KMS-11 (cell line): ENCODE data around the gene GLRA3.

Experiments used
- H2AFZ ChIP-seq: fragments of 200-600 bp; sonication (generic); 2 replicates; pipeline ENCODE4 v1.6.1; 2016; ENCODE audit warnings: antibody characterized with exemption, mixed run types, low read depth
- H3K27ac ChIP-seq: fragments of 200-600 bp; sonication (generic); 2 replicates; pipeline ENCODE4 v1.6.1; 2016; ENCODE audit warnings: mild to moderate bottlenecking, mixed run types
- H3K27me3 ChIP-seq: fragments of 200-600 bp; sonication (generic); 2 replicates; pipeline ENCODE4 v1.6.1; 2017; ENCODE audit warnings: mild to moderate bottlenecking, low read depth, mixed run types, moderate library complexity; ENCODE audit not compliant: insufficient read depth
- H3K36me3 ChIP-seq: fragments of 200-600 bp; sonication (generic); 2 replicates; pipeline ENCODE4 v1.6.1; 2017; ENCODE audit warnings: mild to moderate bottlenecking, mixed run types; ENCODE audit not compliant: insufficient read depth
- H3K4me1 ChIP-seq: fragments of 200-600 bp; sonication (generic); 2 replicates; pipeline ENCODE4 v1.6.1; 2016; ENCODE audit warnings: mild to moderate bottlenecking, low read depth, mixed run types; ENCODE audit not compliant: poor library complexity, severe bottlenecking
- H3K4me2 ChIP-seq: fragments of 200-600 bp; sonication (generic); 2 replicates; pipeline ENCODE4 v1.7.0; 2016; ENCODE audit warnings: mild to moderate bottlenecking, mixed run types
- H3K4me3 ChIP-seq: fragments of 200-600 bp; sonication (generic); IDR thresholded peaks from 2 replicates; pipeline ENCODE4 v1.6.1; 2017; ENCODE audit warnings: low read depth, low read length, mixed read lengths; ENCODE audit not compliant: insufficient read depth
- H3K79me2 ChIP-seq: fragments of 200-600 bp; sonication (generic); 2 replicates; pipeline ENCODE4 v1.6.1; 2016; ENCODE audit warnings: low read depth, mixed run types; ENCODE audit not compliant: insufficient read depth
- H3K9ac ChIP-seq: fragments of 200-600 bp; sonication (generic); 2 replicates; pipeline ENCODE4 v1.6.1; 2016; ENCODE audit warnings: mild to moderate bottlenecking, mixed run types
- H4K20me1 ChIP-seq: fragments of 200-600 bp; sonication (generic); 2 replicates; pipeline ENCODE4 v1.6.1; 2016; ENCODE audit warnings: mild to moderate bottlenecking, mixed run types; ENCODE audit not compliant: insufficient read depth
- CTCF ChIP-seq: fragments of 200-600 bp; sonication (generic); conservative IDR thresholded peaks from 2 replicates; pipeline ENCODE4 v1.6.1; 2017; ENCODE audit warnings: low read depth, mild to moderate bottlenecking, antibody characterized with exemption, low read length, moderate library complexity, mixed read lengths

GLRA3 gene

GRCh38 chr4:174592985-174593335, 236.1 kb downstream of the GLRA3 start:
- H3K27me3 ChIP-seq: no peaks in the 10 kb centered on the region
- H4K20me1 ChIP-seq: no peaks in the 10 kb centered on the region
- no peak overlapping the region for H3K9ac ChIP-seq
- no peak for TF ChIP-seq CTCF
- no peak overlapping the region for H3K27ac ChIP-seq
- no peaks in the 10 kb centered on the region for H3K79me2 ChIP-seq
- no peaks in the 10 kb centered on the region for H3K4me1 ChIP-seq
- no peak overlapping the region for H3K4me3 ChIP-seq
- no peak overlapping the region for H2AFZ ChIP-seq
- H3K36me3 ChIP-seq: no peaks in the 10 kb centered on the region
- H3K4me2 ChIP-seq: no peak overlapping the region

DNA sequence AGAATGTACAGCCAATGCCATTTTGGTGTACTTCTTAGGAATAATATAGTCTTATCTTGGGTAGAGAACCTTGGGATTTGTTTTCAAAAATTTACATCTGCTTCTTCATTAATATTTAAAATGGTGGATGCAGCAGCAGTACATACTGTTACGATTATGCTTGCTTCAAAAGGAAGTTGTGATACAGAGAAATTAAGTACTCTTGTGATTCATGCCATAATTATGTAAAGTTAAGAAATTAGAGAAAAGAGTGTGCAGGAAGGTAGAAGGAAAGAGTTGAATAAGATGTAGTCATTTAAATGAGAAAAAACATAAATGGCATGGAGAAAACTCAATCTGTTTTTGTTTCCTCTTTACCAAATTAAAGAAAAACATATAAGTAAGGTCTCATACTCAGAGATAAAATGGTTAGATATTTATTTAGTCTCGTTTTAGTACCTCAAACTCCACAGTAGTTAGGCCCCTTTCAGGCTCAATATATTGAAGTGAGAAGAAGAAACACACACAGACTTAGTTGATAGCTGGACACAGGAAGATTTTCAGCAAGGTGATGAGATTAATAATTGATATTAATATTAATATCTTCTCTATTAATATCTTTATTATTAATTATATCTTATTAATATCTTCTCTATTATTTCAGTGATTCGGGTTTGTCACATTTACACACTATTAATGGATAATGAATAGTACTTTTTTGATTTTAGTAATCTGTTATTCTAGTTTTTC, 236.6 kb downstream of the GLRA3 start:
- Histone ChIP-seq H3K4me3 (no peak overlapping the region), H3K27me3 (no peaks in the 10 kb centered on the region), H3K4me2 (no peak overlapping the region), H2AFZ (no peak overlapping the region), H3K79me2 (no peaks in the 10 kb centered on the region), H3K27ac (no peak overlapping the region), H3K9ac (no peak overlapping the region), H3K4me1 (no peaks in the 10 kb centered on the region), H4K20me1 (no peaks in the 10 kb centered on the region), H3K36me3 (no peaks in the 10 kb centered on the region)
- TF ChIP-seq CTCF: no peak

- H3K4me1 ChIP-seq: no peaks in the 10 kb centered on the region
- no peak overlapping the region for H2AFZ ChIP-seq
- no peak overlapping the region for H3K4me2 ChIP-seq
- H3K9ac ChIP-seq: no peak overlapping the region
- H3K36me3 ChIP-seq: no peaks in the 10 kb centered on the region
- H3K27me3 ChIP-seq: no peaks in the 10 kb centered on the region
- H3K27ac ChIP-seq: no peak overlapping the region
- TF ChIP-seq CTCF: no peak
- H4K20me1 ChIP-seq: no peaks in the 10 kb centered on the region
- H3K4me3 ChIP-seq: no peak overlapping the region
- H3K79me2 ChIP-seq: no peaks in the 10 kb centered on the region
These were observed 237.6 kb downstream of the GLRA3 start for GRCh38 chr4:174591243-174592021.

DNA sequence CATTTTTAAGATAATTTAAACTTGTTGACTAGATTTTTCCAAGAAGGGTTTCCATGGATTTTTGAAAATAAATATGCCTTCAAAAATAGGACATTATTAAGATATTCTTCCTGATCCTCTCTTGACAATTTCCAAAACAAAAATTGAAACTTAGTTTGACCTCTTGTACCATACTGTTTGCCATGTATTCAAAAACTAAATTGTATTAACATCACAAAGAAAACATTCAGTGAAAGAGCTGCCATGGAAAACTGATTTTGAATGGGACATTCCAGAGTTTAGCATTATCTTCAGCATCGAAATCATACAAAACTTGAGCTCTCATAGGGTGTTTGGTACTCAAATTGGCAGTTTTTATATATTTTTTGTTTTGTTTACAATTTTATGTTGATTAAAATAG, 238.7 kb downstream of the GLRA3 start:
- no peak overlapping the region for H2AFZ ChIP-seq
- no peaks in the 10 kb centered on the region for H3K36me3 ChIP-seq
- no peak overlapping the region for H3K4me3 ChIP-seq
- H4K20me1 ChIP-seq: no peaks in the 10 kb centered on the region
- H3K4me1 ChIP-seq: no peaks in the 10 kb centered on the region
- H3K79me2 ChIP-seq: no peaks in the 10 kb centered on the region
- no peak overlapping the region for H3K9ac ChIP-seq
- TF ChIP-seq CTCF: no peak
- H3K27me3 ChIP-seq: no peaks in the 10 kb centered on the region
- H3K4me2 ChIP-seq: no peak overlapping the region
- no peak overlapping the region for H3K27ac ChIP-seq
